GM12878 (cell line): ENCODE data around the gene ATP8A1. TPM values are rescaled to one million over a fixed set of nuclear protein-coding genes. Genes with fewer than 3 reads are reported as not detected.

Experiments used
- CREM ChIP-seq: IDR thresholded peaks from 2 replicates; pipeline ENCODE4 v1.6.1; 2014; ENCODE audit warnings: antibody characterized with exemption, low read depth
- E4F1 ChIP-seq: fragments of 450-650 bp; IDR thresholded peaks from 2 replicates; pipeline ENCODE4 v1.6.1; 2018; ENCODE audit warnings: borderline replicate concordance, mild to moderate bottlenecking; ENCODE audit not compliant: partially characterized antibody
- FOXK2 ChIP-seq: fragments of 450-650 bp; IDR thresholded peaks from 2 replicates; pipeline ENCODE4 v1.6.1; 2017; ENCODE audit warnings: mild to moderate bottlenecking, moderate library complexity
- FOXM1 ChIP-seq: IDR thresholded peaks from 2 replicates; pipeline ENCODE4 v1.6.1; 2012; ENCODE audit warnings: low read depth, mild to moderate bottlenecking, inconsistent platforms, low read length, moderate library complexity
- GABPA ChIP-seq: IDR thresholded peaks from 2 replicates; pipeline ENCODE4 v1.6.1; 2014; ENCODE audit warnings: antibody characterized with exemption, low read depth, mild to moderate bottlenecking, inconsistent platforms
- IRF4 ChIP-seq: IDR thresholded peaks from 2 replicates; pipeline ENCODE4 v1.6.1; 2011; ENCODE audit warnings: low read depth, low read length
- JUNB ChIP-seq: IDR thresholded peaks from 2 replicates; pipeline ENCODE4 v1.6.1; 2016; ENCODE audit warnings: antibody characterized with exemption, mild to moderate bottlenecking
- MEF2A ChIP-seq: IDR thresholded peaks from 2 replicates; pipeline ENCODE4 v1.6.1; 2011; ENCODE audit warnings: low read depth, mild to moderate bottlenecking, low read length, moderate library complexity; ENCODE audit not compliant: insufficient read depth
- NFYA ChIP-seq: IDR thresholded peaks from 2 replicates; pipeline ENCODE4 v1.6.1; 2011; ENCODE audit warnings: low read depth, mild to moderate bottlenecking, low read length, improper control_type of control experiment, borderline replicate concordance
- NR2C1 ChIP-seq: fragments of 450-650 bp; IDR thresholded peaks from 2 replicates; pipeline ENCODE4 v1.6.1; 2017; ENCODE audit warnings: antibody characterized with exemption, mild to moderate bottlenecking, moderate library complexity
- NR2C2 ChIP-seq: IDR thresholded peaks from 2 replicates; pipeline ENCODE4 v1.6.1; 2011; ENCODE audit warnings: borderline replicate concordance, low read depth; ENCODE audit not compliant: control insufficient read depth, insufficient read length
- PAX5 ChIP-seq: IDR thresholded peaks from 2 replicates; pipeline ENCODE4 v1.6.1; 2011; ENCODE audit warnings: low read depth, low read length, borderline replicate concordance
- RBBP5 ChIP-seq: fragments of 200-600 bp; sonication (generic); conservative IDR thresholded peaks from 2 replicates; pipeline ENCODE4 v1.6.1; 2016
- RUNX3 ChIP-seq: IDR thresholded peaks from 2 replicates; pipeline ENCODE4 v1.6.1; 2012; ENCODE audit warnings: low read length, inconsistent platforms
- SKIL ChIP-seq: fragments of 450-650 bp; IDR thresholded peaks from 2 replicates; pipeline ENCODE4 v1.6.1; 2017; ENCODE audit warnings: mild to moderate bottlenecking, low read depth, inconsistent platforms; ENCODE audit not compliant: poor library complexity, severe bottlenecking
- SRF ChIP-seq, 2 experiments: IDR thresholded peaks; 2 replicates each; pipeline ENCODE4 v1.6.1; 2011; ENCODE audit warnings: low read depth in 2 of 2, low read length in 2 of 2, mild to moderate bottlenecking in 1 of 2, moderate library complexity in 1 of 2
- TBL1XR1 ChIP-seq: IDR thresholded peaks from 2 replicates; pipeline ENCODE4 v1.6.1; 2012; ENCODE audit warnings: low read depth, low read length, improper control_type of control experiment
- TCF3 ChIP-seq: IDR thresholded peaks from 2 replicates; pipeline ENCODE4 v1.6.1; 2012; ENCODE audit warnings: low read depth, mild to moderate bottlenecking, low read length, borderline replicate concordance; ENCODE audit not compliant: insufficient read depth
- polyA plus RNA-seq, 11 experiments: library from polyadenylated mRNA; depleted of rRNA in 4 of 11; unstranded in 6 of 11; stranded (reverse) in 5 of 11; fragments of >200 nt; fragmentation: Nextera tagmentation in 4 of 11; fragmentation: Illumina TruSeq in 1 of 11; extraction: Ambion mirVana in 4 of 11; extraction: Trizol in 1 of 11; gene quantifications; 1 replicate in 1 of 11; 2 replicates in 10 of 11; pipeline versions ENCODE4 v1.2.1 to v1.2.3, GENCODE V29; 2011 to 2016; ENCODE audit warnings: inconsistent platforms in 2 of 11, missing spikeins in 2 of 11, low read depth in 1 of 11
- total RNA-seq, 4 experiments: library from RNA; depleted of rRNA in 3 of 4; stranded (reverse); fragments of >200 nt in 3 of 4; fragmentation: Illumina TruSeq in 1 of 4; extraction: Trizol in 1 of 4; gene quantifications; 2 replicates each; pipeline versions ENCODE4 v1.2.1 to v1.2.3, GENCODE V29; 2013 to 2021
- TF ChIP-seq, protein P1 (sequence below): fragments of 450-650 bp; IDR thresholded peaks from 2 replicates; pipeline ENCODE4 v1.6.1; 2017; ENCODE audit warnings: mild to moderate bottlenecking
- TF ChIP-seq, protein P2 (sequence below): fragments of 150-350 bp; IDR thresholded peaks from 2 replicates; pipeline ENCODE4 v1.6.1; 2016; ENCODE audit warnings: low read depth, low read length

ATP8A1 gene
- total and polyA plus RNA-seq, 10 of the 15 experiments (the other 5 are each of a cell fraction or from before 2014, with no cell fraction given), result 9.0 to 116 (median 37.3) TPM

DNA sequence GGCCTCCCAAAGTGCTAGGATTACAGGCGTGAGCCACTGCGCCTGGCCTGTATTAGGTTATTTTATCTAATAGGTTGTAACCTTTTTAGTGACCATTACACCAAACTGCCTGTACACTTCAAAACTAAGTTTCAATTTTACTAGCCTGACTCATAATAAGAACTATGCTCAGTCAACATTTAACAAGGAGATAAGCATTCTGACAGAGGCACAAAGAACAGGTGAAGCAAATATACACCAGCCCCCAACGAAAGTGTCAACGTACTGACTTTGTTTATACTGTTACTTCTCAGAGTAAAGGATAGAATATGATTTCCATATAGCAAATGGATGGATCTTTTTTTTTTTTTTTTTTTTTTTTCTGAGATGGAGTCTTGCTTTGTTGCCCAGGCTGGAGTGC, 196.9 kb downstream of the ATP8A1 start (continued):
- TF ChIP-seq, protein P1, sequence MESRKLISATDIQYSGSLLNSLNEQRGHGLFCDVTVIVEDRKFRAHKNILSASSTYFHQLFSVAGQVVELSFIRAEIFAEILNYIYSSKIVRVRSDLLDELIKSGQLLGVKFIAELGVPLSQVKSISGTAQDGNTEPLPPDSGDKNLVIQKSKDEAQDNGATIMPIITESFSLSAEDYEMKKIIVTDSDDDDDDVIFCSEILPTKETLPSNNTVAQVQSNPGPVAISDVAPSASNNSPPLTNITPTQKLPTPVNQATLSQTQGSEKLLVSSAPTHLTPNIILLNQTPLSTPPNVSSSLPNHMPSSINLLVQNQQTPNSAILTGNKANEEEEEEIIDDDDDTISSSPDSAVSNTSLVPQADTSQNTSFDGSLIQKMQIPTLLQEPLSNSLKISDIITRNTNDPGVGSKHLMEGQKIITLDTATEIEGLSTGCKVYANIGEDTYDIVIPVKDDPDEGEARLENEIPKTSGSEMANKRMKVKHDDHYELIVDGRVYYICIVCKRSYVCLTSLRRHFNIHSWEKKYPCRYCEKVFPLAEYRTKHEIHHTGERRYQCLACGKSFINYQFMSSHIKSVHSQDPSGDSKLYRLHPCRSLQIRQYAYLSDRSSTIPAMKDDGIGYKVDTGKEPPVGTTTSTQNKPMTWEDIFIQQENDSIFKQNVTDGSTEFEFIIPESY, result no peak
- TF ChIP-seq TBL1XR1, result no peak
- TF ChIP-seq NR2C2, result no peak
- TF ChIP-seq RBBP5, result no peak
- peak; percentile 22; the same call in 1 of the 2 replicates for TF ChIP-seq PAX5
- peak; percentile 61; the same call in 1 of the 2 replicates for TF ChIP-seq GABPA
- peak; percentile 72 for TF ChIP-seq CREM
- peak; percentile 55; the same call in 1 of the 2 replicates for TF ChIP-seq RUNX3
- no peak for TF ChIP-seq NFYA
- TF ChIP-seq SRF (IDR thresholded peaks at IDR 0.05; ENCODE audit: low read depth in 2 of 2, low read length in 2 of 2), result peak in 1 of 2 experiments; percentile 31; a peak in 1 of 4 replicates
- no peak for TF ChIP-seq E4F1
- TF ChIP-seq, protein P2, sequence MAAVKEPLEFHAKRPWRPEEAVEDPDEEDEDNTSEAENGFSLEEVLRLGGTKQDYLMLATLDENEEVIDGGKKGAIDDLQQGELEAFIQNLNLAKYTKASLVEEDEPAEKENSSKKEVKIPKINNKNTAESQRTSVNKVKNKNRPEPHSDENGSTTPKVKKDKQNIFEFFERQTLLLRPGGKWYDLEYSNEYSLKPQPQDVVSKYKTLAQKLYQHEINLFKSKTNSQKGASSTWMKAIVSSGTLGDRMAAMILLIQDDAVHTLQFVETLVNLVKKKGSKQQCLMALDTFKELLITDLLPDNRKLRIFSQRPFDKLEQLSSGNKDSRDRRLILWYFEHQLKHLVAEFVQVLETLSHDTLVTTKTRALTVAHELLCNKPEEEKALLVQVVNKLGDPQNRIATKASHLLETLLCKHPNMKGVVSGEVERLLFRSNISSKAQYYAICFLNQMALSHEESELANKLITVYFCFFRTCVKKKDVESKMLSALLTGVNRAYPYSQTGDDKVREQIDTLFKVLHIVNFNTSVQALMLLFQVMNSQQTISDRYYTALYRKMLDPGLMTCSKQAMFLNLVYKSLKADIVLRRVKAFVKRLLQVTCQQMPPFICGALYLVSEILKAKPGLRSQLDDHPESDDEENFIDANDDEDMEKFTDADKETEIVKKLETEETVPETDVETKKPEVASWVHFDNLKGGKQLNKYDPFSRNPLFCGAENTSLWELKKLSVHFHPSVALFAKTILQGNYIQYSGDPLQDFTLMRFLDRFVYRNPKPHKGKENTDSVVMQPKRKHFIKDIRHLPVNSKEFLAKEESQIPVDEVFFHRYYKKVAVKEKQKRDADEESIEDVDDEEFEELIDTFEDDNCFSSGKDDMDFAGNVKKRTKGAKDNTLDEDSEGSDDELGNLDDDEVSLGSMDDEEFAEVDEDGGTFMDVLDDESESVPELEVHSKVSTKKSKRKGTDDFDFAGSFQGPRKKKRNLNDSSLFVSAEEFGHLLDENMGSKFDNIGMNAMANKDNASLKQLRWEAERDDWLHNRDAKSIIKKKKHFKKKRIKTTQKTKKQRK, result no peak
- 0 out of 2 replicates have a peak, but pooled peaks have one; percentile 29 for TF ChIP-seq MEF2A
- peak; percentile 97 for TF ChIP-seq JUNB
- no peak for TF ChIP-seq TCF3
- no peak for TF ChIP-seq NR2C1
- TF ChIP-seq IRF4, result peak; percentile 87
- TF ChIP-seq FOXK2, result no peak
- TF ChIP-seq SKIL, result peak; percentile 36
- peak; percentile 74; the same call in 1 of the 2 replicates for TF ChIP-seq FOXM1
- TF ChIP-seq, all 136 proteins: peak for 24
